Astrocyte of the spinal cord (primary cell): ENCODE measurements around the gene GRID2.

Experiments
- DNase-seq: peaks from one replicate; pipeline ENCODE4 v3.0.0; 2011; ENCODE audit warnings: low read depth, low spot score
- H3K4me3 ChIP-seq: 2 replicates; pipeline ENCODE4 v1.5.1; 2011; ENCODE audit warnings: low read depth, mild to moderate bottlenecking, low read length, moderate library complexity
- CTCF ChIP-seq: IDR thresholded peaks from 2 replicates; pipeline ENCODE4 v1.5.1; 2012; ENCODE audit warnings: low read depth, mild to moderate bottlenecking, low read length, inconsistent platforms
- in situ Hi-C: cut with HindIII; loops from 2 replicates; pipeline ENCODE4 v1.10.0; 2017; ENCODE audit warnings: low sequenced_read_pairs

GRID2 gene

GRCh38 chr4:93781198-93781597, 1477.4 kb downstream of the GRID2 start:
- no peak for TF ChIP-seq CTCF
- H3K4me3 ChIP-seq, result no peak overlapping the region
- no peak for DNase-seq
- in situ Hi-C loops, result no loop called here

- H3K4me3 ChIP-seq, result no peak overlapping the region
- no peak for DNase-seq
- TF ChIP-seq CTCF, result no peak
- in situ Hi-C loops, result no loop called here
Measured at GRCh38 chr4:93786149-93786548, 1482.4 kb downstream of the GRID2 start.

GRCh38 chr4:93788712-93789111, 1484.9 kb downstream of the GRID2 start:
- peak; percentile 63 for TF ChIP-seq CTCF
- no peak overlapping the region for H3K4me3 ChIP-seq
- in situ Hi-C loops, result no loop called here
- DNase-seq, result peak; percentile 38

GRCh38 chr4:93791570-93792195, 1487.9 kb downstream of the GRID2 start:
- DNase-seq, result peak; percentile 59
- H3K4me3 ChIP-seq, result no peak overlapping the region
- TF ChIP-seq CTCF, result peak; percentile 79
- in situ Hi-C loops, result no loop called here

- in situ Hi-C loops, result no loop called here
- no peak overlapping the region for H3K4me3 ChIP-seq
- DNase-seq, result no peak
- no peak for TF ChIP-seq CTCF
Measured at GRCh38 chr4:93802045-93802444, 1498.3 kb downstream of the GRID2 start.

- in situ Hi-C loops, result no loop called here
- H3K4me3 ChIP-seq, result no peak overlapping the region
- TF ChIP-seq CTCF, result no peak
- no peak for DNase-seq
Measured at GRCh38 chr4:93809773-93810172, 1506.0 kb downstream of the GRID2 start.
